ENCODE results near the gene FNBP1. TPM values are rescaled to one million over a fixed set of nuclear protein-coding genes. Genes with fewer than 3 reads are reported as not detected.

Gene FNBP1
- total and polyA plus RNA-seq, 2 donors (not counting 1 experiment from before 2014, with no cell fraction given) = 42.9 to 318 TPM

- DNase-seq (no peak), ATAC-seq (ENCODE audit: low read depth) (no peak)
- no peak overlapping the region for H3K9ac ChIP-seq (ENCODE audit: low read length)
- no peak overlapping the region for H3K4me3 Mint-ChIP-seq
- no peak overlapping the region for H3K4me3 ChIP-seq (ENCODE audit: control extremely low read depth in 1 of 5, extremely low read depth in 1 of 5, insufficient read depth in 1 of 5, low read depth in 2 of 5, low read length in 4 of 5)
- peaks cover 30% of the 10 kb centered on the region for H3K4me1 Mint-ChIP-seq
- TF ChIP-seq CTCF (IDR thresholded peaks at IDR 0.05) (no peak), EZH2 (IDR thresholded peaks at IDR 0.05; ENCODE audit: borderline replicate concordance, insufficient read depth, low read depth, low read length, poor library complexity, severe bottlenecking) (no peak)
- peaks cover 18% of the 10 kb centered on the region for H4K20me1 ChIP-seq (ENCODE audit: control insufficient read depth, insufficient read depth, low read length, poor library complexity, severe bottlenecking)
- peaks cover 0 to 10% of the 10 kb centered on the region in 2 experiments for H3K36me3 ChIP-seq (replicated peaks in 1 of 2; ENCODE audit: control extremely low read depth in 1 of 2, control insufficient read depth in 1 of 2, extremely low read depth in 1 of 2, insufficient read depth in 2 of 2, low read length in 1 of 2)
- no peak overlapping the region for H2AFZ ChIP-seq (ENCODE audit: insufficient read depth, low read depth, low read length, poor library complexity, severe bottlenecking)
- no peaks in the 10 kb centered on the region for H3K9me3 Mint-ChIP-seq (ENCODE audit: insufficient read depth)
- H3K4me2 ChIP-seq (replicated peaks; ENCODE audit: low read depth, low read length, poor library complexity, severe bottlenecking) = no peak overlapping the region
- H3K4me1 ChIP-seq (ENCODE audit: control insufficient read depth in 2 of 2, insufficient read depth in 2 of 2, low read length in 2 of 2) = peaks cover 12 to 14% of the 10 kb centered on the region in 2 donors
- H3K79me2 ChIP-seq (ENCODE audit: control insufficient read depth, insufficient read depth, low read length) = peaks cover 98% of the 10 kb centered on the region
- 100% methylated on average over 1 of the region's 7 CpGs for WGBS (ENCODE audit: insufficient coverage)
- intact Hi-C loops (cut with micrococcal nuclease) = no loop called here
- no peak overlapping the region for H3K27ac Mint-ChIP-seq
- POLR2A ChIA-PET = interaction anchor here (0.7 kb wide), 1 partner anchor 99 kb away, joined by 5 read pairs; no protein-coding TSS in a partner anchor
- no peaks in the 10 kb centered on the region for H3K27me3 ChIP-seq (replicated peaks in 1 of 4; ENCODE audit: control extremely low read depth in 1 of 4, control insufficient read depth in 3 of 4, insufficient read depth in 4 of 4, low read length in 3 of 4)
- no peaks in the 10 kb centered on the region for H3K9me3 ChIP-seq (ENCODE audit: control extremely low read depth in 1 of 3, control insufficient read depth in 2 of 3, insufficient read depth in 1 of 3, low read length in 2 of 3)
- CTCF ChIA-PET = interaction anchor here (0.9 to 1.6 kb wide), 4 partner anchors 9 to 175 kb away, joined by 3 to 5 read pairs (median 3); no protein-coding TSS in a partner anchor
- no peak overlapping the region for H3K27ac ChIP-seq (ENCODE audit: low read length in 2 of 2)
- no peaks in the 10 kb centered on the region for H3K27me3 Mint-ChIP-seq
Measured at GRCh38 chr9:130060296-130060695, 17.3 kb upstream of the FNBP1 start.

GRCh38 chr9:130058887-130059286, 15.9 kb upstream of the FNBP1 start:
- intact Hi-C loops (cut with micrococcal nuclease) = loop anchor here (10.0 kb wide), 1 partner anchor 944 kb away; the partner anchor contains the start of genes CRAT and PTPA
- H3K79me2 ChIP-seq (ENCODE audit: control insufficient read depth, insufficient read depth, low read length) = peaks cover 98% of the 10 kb centered on the region
- Mint-ChIP-seq H3K4me1 (peaks cover 33% of the 10 kb centered on the region), H3K27me3 (no peaks in the 10 kb centered on the region), H3K9me3 (ENCODE audit: insufficient read depth) (no peaks in the 10 kb centered on the region), H3K4me3 (no peak overlapping the region), H3K27ac (no peak overlapping the region)
- no peak for ATAC-seq (ENCODE audit: low read depth)
- H3K9ac ChIP-seq (ENCODE audit: low read length) = no peak overlapping the region
- peaks cover 0 to 3% of the 10 kb centered on the region in 2 experiments for H3K36me3 ChIP-seq (replicated peaks in 1 of 2; ENCODE audit: control extremely low read depth in 1 of 2, control insufficient read depth in 1 of 2, extremely low read depth in 1 of 2, insufficient read depth in 2 of 2, low read length in 1 of 2)
- POLR2A ChIA-PET = no interaction called here
- H3K27me3 ChIP-seq (replicated peaks in 1 of 4; ENCODE audit: control extremely low read depth in 1 of 4, control insufficient read depth in 3 of 4, insufficient read depth in 4 of 4, low read length in 3 of 4) = no peaks in the 10 kb centered on the region
- no CpG with 5 or more reads among the region's 3 CpGs for WGBS (ENCODE audit: insufficient coverage)
- CTCF ChIA-PET = interaction anchor here (1.0 to 1.6 kb wide), 4 partner anchors 12 to 58 kb away, joined by 3 to 5 read pairs (median 3); no protein-coding TSS in a partner anchor
- TF ChIP-seq EZH2 (IDR thresholded peaks at IDR 0.05; ENCODE audit: borderline replicate concordance, insufficient read depth, low read depth, low read length, poor library complexity, severe bottlenecking) (no peak), CTCF (IDR thresholded peaks at IDR 0.05) (no peak)
- no peak overlapping the region for H3K4me3 ChIP-seq (ENCODE audit: control extremely low read depth in 1 of 5, extremely low read depth in 1 of 5, insufficient read depth in 1 of 5, low read depth in 2 of 5, low read length in 4 of 5)
- peaks cover 19 to 24% of the 10 kb centered on the region in 2 donors for H3K4me1 ChIP-seq (ENCODE audit: control insufficient read depth in 2 of 2, insufficient read depth in 2 of 2, low read length in 2 of 2)
- peaks cover 17% of the 10 kb centered on the region for H4K20me1 ChIP-seq (ENCODE audit: control insufficient read depth, insufficient read depth, low read length, poor library complexity, severe bottlenecking)
- no peaks in the 10 kb centered on the region for H3K9me3 ChIP-seq (ENCODE audit: control extremely low read depth in 1 of 3, control insufficient read depth in 2 of 3, insufficient read depth in 1 of 3, low read length in 2 of 3)
- H2AFZ ChIP-seq (ENCODE audit: insufficient read depth, low read depth, low read length, poor library complexity, severe bottlenecking) = no peak overlapping the region
- DNase-seq = no peak
- H3K27ac ChIP-seq (ENCODE audit: low read length in 2 of 2) = no peak overlapping the region
- no peak overlapping the region for H3K4me2 ChIP-seq (replicated peaks; ENCODE audit: low read depth, low read length, poor library complexity, severe bottlenecking)

Data from B cell (primary cell).